Glomerular endothelial cell (primary cell): Measurements from ENCODE around the gene OLFML2B. TPM values are rescaled to one million over a fixed set of nuclear protein-coding genes. Genes with fewer than 3 reads are reported as not detected.

ENCODE experiments used
- DNase-seq: peaks from one replicate; pipeline ENCODE4 v3.0.0-alpha.2; 2011; ENCODE audit warnings: low read depth, low spot score; ENCODE audit errors: extremely low read depth
- total RNA-seq: library from RNA; depleted of rRNA; stranded (reverse); fragments of >200 nt; gene quantifications from 2 replicates; pipeline ENCODE4 v1.2.3, GENCODE V29; 2015

The OLFML2B gene
- total RNA-seq, 1 donor from 2014 or later, result 0.53 TPM

- DNase-seq, result no peak
These were observed 72.0 kb downstream of the OLFML2B start for GRCh38 chr1:161951646-161952045.

DNA sequence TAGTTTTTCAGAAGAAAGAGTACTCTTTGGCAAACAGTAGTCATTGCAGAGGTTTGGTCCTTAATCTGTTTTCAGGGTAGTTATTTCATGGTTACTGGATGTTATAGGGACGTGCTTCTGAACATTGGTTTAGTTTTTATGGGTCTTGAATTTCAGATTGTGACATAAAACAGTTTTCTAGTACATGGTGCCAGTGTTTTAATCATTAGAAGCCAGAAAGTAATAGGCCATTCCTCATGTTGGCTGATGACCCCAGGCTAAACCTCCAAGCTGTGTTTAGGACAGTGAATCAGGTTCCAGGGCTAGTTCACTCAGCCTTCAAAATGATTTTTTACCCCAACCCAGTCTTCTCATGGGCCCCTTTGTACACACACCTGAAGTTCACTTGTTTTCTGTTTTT, 73.3 kb downstream of the OLFML2B start:
- DNase-seq, result no peak

- no peak for DNase-seq
These were observed 74.1 kb downstream of the OLFML2B start for GRCh38 chr1:161949548-161949947.

- no peak for DNase-seq
These were observed 75.2 kb downstream of the OLFML2B start for GRCh38 chr1:161948435-161948834.

- DNase-seq, result no peak
These were observed 77.3 kb downstream of the OLFML2B start for GRCh38 chr1:161946071-161946987.

DNA sequence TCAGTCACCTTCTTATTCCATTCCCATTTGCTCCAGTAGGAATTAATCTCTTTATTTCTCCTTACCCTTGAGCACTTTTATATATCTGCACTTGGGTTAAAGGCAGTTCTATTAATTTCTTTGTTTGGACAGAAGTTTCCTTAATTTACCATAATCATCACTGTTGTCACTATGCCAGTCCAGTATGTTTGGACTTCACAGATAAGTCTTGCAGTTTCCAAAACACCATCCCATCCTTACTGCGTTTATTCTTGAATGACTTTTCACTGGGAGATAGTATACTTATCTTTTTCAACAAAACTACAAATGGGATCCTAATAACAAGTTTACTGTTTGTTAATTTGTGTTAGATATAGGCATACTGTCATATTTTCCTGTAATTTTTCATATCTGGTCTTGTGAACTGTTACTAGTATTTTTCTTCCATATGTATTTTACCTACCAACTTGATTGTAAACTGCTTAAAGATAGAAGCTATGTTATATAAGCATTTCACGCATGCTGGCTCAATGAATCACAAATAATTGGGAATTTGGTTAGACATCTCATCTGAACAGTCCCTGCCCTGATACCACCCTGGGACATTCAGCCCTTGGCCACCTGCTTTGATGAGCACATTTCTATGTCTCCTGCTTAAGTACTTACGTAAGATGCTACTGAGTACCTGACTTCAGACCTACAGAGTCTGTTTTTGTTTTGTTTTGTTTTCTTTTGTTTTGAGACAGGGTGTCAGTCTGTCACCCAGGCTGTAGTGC, 78.2 kb downstream of the OLFML2B start:
- DNase-seq, result no peak

DNA sequence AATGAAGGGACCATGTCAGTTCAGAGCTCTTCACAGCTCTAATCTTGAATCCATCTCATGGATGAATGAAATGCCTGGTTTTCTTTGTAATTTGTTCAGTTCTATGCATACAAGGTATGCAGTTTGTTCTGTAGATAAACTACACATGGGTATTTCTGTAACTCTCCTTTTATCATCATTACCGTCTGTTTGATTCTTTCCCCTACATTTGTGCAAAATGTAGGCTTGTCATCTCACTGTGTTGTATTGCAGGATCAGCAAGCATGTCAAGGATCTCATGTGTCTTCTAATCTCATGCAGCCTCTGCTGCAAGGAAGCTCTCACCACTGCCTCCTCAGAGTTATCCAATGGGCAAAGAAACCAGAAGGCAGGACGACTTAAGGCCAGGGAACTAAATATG, 79.3 kb downstream of the OLFML2B start:
- no peak for DNase-seq

GRCh38 chr1:161943737-161944136, 79.9 kb downstream of the OLFML2B start:
- DNase-seq, result no peak

GRCh38 chr1:161941726-161942436, 81.8 kb downstream of the OLFML2B start:
- no peak for DNase-seq

DNA sequence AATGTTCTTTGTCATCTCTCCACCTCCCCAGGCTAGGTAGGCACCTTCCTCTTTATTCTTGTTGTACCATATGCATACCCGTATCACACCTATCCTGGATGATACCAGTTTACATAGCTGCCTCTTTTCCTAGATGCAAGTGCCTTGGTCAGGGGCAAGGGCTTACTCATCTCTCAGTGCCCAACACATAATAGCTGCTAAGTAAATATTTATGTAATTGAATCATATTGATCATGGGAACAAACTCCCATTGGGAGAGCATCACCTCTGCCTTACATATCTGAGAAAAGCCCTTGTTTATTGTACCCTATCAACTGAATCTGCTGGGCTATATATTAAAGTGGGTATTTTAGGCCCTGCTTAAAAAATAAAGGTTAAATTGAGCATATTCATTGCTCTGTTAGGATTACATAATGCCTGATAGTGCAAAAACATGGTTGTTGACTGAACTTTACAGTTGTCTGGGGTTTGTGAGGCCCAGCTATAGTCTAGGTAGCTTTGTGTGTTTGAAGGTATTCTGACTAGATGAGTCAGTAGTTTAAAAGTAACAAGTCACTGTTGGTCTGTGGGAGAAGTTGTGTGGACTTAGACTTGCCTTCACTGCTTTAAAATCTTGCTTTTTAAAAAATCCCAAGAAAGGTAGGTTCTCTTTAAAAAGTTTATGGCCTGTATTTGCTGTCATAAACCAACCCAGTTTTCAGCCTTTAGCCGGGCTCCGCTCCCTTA, 82.6 kb downstream of the OLFML2B start:
- DNase-seq, result no peak

GRCh38 chr1:161936786-161937185, 86.9 kb downstream of the OLFML2B start:
- DNase-seq, result no peak

- no peak for DNase-seq
These were observed 88.4 kb downstream of the OLFML2B start for GRCh38 chr1:161935264-161935663.

- DNase-seq, result no peak
These were observed 89.8 kb downstream of the OLFML2B start for GRCh38 chr1:161933592-161934588.

Other genes with a start within 250 kb of the OLFML2B start
- 1.4 and 2.0 TPM in 2 replicates for gene NOS1AP, start 45.8 kb upstream of the OLFML2B start, total RNA-seq